IMR-90 (cell line): ENCODE data around the gene TMEM52. TPM values are rescaled to one million over a fixed set of nuclear protein-coding genes. Genes with fewer than 3 reads are reported as not detected.

ENCODE experiments used
- ATAC-seq: fragments of 200-7000 bp; cut with Tn5 transposase; 2 replicates; pipeline ENCODE4 v1.9.1; 2020; ENCODE audit warnings: low read depth, mild to moderate bottlenecking, moderate library complexity
- BruUV-seq: library from RNA; stranded (reverse); fragments of 400-500 nt; replicated peaks from 2 replicates; lab custom pipeline; 2021; lab: Mats Ljungman, UMichigan
- CTCF ChIA-PET: fragments of 300-600 bp; formaldehyde crosslinking; extraction: SDS; loops from one replicate; lab custom pipeline; 2021; ENCODE audit warnings: antibody characterized with exemption; lab: Yijun Ruan, JAX
- POLR2A ChIA-PET: fragments of 300-600 bp; sonication (Branson Sonifier 250); formaldehyde crosslinking; loops from one replicate; lab custom pipeline; 2022; ENCODE audit warnings: antibody characterized with exemption; ENCODE audit not compliant: unreplicated experiment; lab: Charles Lee
- DNase-seq: peaks from one replicate; pipeline ENCODE4 v3.0.0; 2013
- H2AFZ ChIP-seq: replicated peaks from 2 replicates; pipeline ENCODE3; 2013; ENCODE audit warnings: low read length, mild to moderate bottlenecking; ENCODE audit not compliant: poor library complexity
- H2AK5ac ChIP-seq: 2 replicates; pipeline ENCODE4 v1.6.1; 2013; ENCODE audit warnings: low read depth, low read length, inconsistent platforms
- H2AK9ac ChIP-seq: replicated peaks from 2 replicates; pipeline ENCODE3; 2013; ENCODE audit warnings: mild to moderate bottlenecking, low read depth, low read length, moderate library complexity; ENCODE audit not compliant: poor library complexity
- H2BK120ac ChIP-seq: 2 replicates; pipeline ENCODE4 v1.6.1; 2013; ENCODE audit warnings: low read depth, low read length, inconsistent platforms
- H2BK15ac ChIP-seq: 3 replicates; pipeline ENCODE4 v1.6.1; 2013; ENCODE audit warnings: low read depth, low read length, inconsistent platforms
- H2BK20ac ChIP-seq: 2 replicates; pipeline ENCODE4 v1.6.1; 2013; ENCODE audit warnings: low read depth, mild to moderate bottlenecking, inconsistent platforms, low read length, moderate library complexity
- H2BK5ac ChIP-seq: 2 replicates; pipeline ENCODE4 v1.6.1; 2013; ENCODE audit warnings: mild to moderate bottlenecking, low read depth, low read length, inconsistent platforms; ENCODE audit not compliant: poor library complexity, severe bottlenecking
- H3K14ac ChIP-seq: replicated peaks from 2 replicates; pipeline ENCODE4 v1.6.1; 2013; ENCODE audit warnings: low read depth, low read length, inconsistent platforms
- H3K18ac ChIP-seq: 2 replicates; pipeline ENCODE4 v1.6.1; 2013; ENCODE audit warnings: low read depth, low read length, control low read depth
- H3K23ac ChIP-seq: 2 replicates; pipeline ENCODE4 v1.6.1; 2013; ENCODE audit warnings: low read depth, low read length, inconsistent platforms
- H3K27ac ChIP-seq: 2 replicates; pipeline ENCODE4 v1.5.1; 2013; ENCODE audit warnings: mild to moderate bottlenecking, control low read depth, low read length; ENCODE audit not compliant: insufficient read depth
- H3K27me3 ChIP-seq: 2 replicates; pipeline ENCODE4 v1.6.1; 2013; ENCODE audit warnings: low read length; ENCODE audit not compliant: control insufficient read depth, insufficient read depth
- H3K36me3 ChIP-seq: 2 replicates; pipeline ENCODE4 v1.6.1; 2013; ENCODE audit warnings: low read length, mixed read lengths; ENCODE audit not compliant: control insufficient read depth, insufficient read depth
- H3K4ac ChIP-seq: 2 replicates; pipeline ENCODE4 v1.6.1; 2013; ENCODE audit warnings: low read depth, low read length, inconsistent platforms
- H3K4me1 ChIP-seq: 2 replicates; pipeline ENCODE4 v1.6.1; 2013; ENCODE audit warnings: low read length, mixed read lengths; ENCODE audit not compliant: control insufficient read depth, insufficient read depth
- H3K4me2 ChIP-seq: 2 replicates; pipeline ENCODE4 v1.6.1; 2013; ENCODE audit warnings: low read depth, mild to moderate bottlenecking, control low read depth, low read length, moderate library complexity
- H3K4me3 ChIP-seq: 2 replicates; pipeline ENCODE4 v1.5.1; 2013; ENCODE audit warnings: low read depth, mild to moderate bottlenecking, control low read depth, low read length, moderate library complexity; ENCODE audit not compliant: insufficient read depth
- H3K56ac ChIP-seq: 2 replicates; pipeline ENCODE4 v1.6.1; 2013; ENCODE audit warnings: low read length, inconsistent platforms; ENCODE audit not compliant: insufficient read depth; ENCODE audit errors: extremely low read depth
- H3K79me1 ChIP-seq, 2 experiments: 2 replicates each; pipeline ENCODE4 v1.6.1; 2013; ENCODE audit warnings: low read length in 2 of 2, inconsistent platforms in 1 of 2, low read depth in 1 of 2
- H3K9ac ChIP-seq: 2 replicates; pipeline ENCODE4 v1.6.1; 2013; ENCODE audit warnings: low read depth, low read length, control low read depth
- H3K9me1 ChIP-seq: 2 replicates; pipeline ENCODE4 v1.6.1; 2013; ENCODE audit warnings: low read length, inconsistent platforms; ENCODE audit not compliant: insufficient read depth
- H3K9me3 ChIP-seq: 2 replicates; pipeline ENCODE4 v1.6.1; 2013; ENCODE audit warnings: low read length; ENCODE audit not compliant: control insufficient read depth, insufficient read depth
- H4K20me1 ChIP-seq: 2 replicates; pipeline ENCODE4 v1.6.1; 2013; ENCODE audit warnings: low read length, inconsistent platforms; ENCODE audit not compliant: insufficient read depth
- H4K5ac ChIP-seq: 2 replicates; pipeline ENCODE4 v1.6.1; 2013; ENCODE audit warnings: mild to moderate bottlenecking, low read depth, low read length, control low read depth
- H4K8ac ChIP-seq, 2 experiments: 2 replicates each; pipeline ENCODE4 v1.6.1; 2013; ENCODE audit warnings: low read depth in 2 of 2, low read length in 2 of 2, control low read depth in 1 of 2, inconsistent platforms in 1 of 2
- H4K91ac ChIP-seq: 2 replicates; pipeline ENCODE4 v1.6.1; 2013; ENCODE audit warnings: low read depth, low read length, inconsistent platforms; ENCODE audit not compliant: insufficient read depth
- BHLHE40 ChIP-seq: fragments of 150-350 bp; IDR thresholded peaks from 2 replicates; pipeline ENCODE4 v1.6.1; 2016; ENCODE audit warnings: mild to moderate bottlenecking, low read depth, low read length
- CEBPB ChIP-seq: IDR thresholded peaks from 2 replicates; pipeline ENCODE4 v1.6.1; 2012; ENCODE audit warnings: low read depth, low read length, improper control_type of control experiment
- CHD1 ChIP-seq: IDR thresholded peaks from 2 replicates; pipeline ENCODE4 v1.6.1; 2012; ENCODE audit warnings: low read depth, low read length, improper control_type of control experiment
- CTCF ChIP-seq: conservative IDR thresholded peaks from 2 replicates; pipeline ENCODE4 v1.5.1; 2012; ENCODE audit warnings: mild to moderate bottlenecking, low read depth, low read length, improper control_type of control experiment
- ELK1 ChIP-seq: fragments of 150-350 bp; IDR thresholded peaks from 2 replicates; pipeline ENCODE4 v1.6.1; 2016; ENCODE audit warnings: low read depth, mild to moderate bottlenecking, low read length, moderate library complexity, borderline replicate concordance
- FOS ChIP-seq: fragments of 150-350 bp; IDR thresholded peaks from 2 replicates; pipeline ENCODE4 v1.6.1; 2016; ENCODE audit warnings: low read depth, low read length
- MAFK ChIP-seq: IDR thresholded peaks from 2 replicates; pipeline ENCODE4 v1.6.1; 2012; ENCODE audit warnings: low read depth, low read length, improper control_type of control experiment
- MAZ ChIP-seq: IDR thresholded peaks from 2 replicates; pipeline ENCODE4 v1.6.1; 2012; ENCODE audit warnings: low read depth, mild to moderate bottlenecking, low read length, improper control_type of control experiment, moderate library complexity, borderline replicate concordance
- MXI1 ChIP-seq: IDR thresholded peaks from 2 replicates; pipeline ENCODE4 v1.6.1; 2012; ENCODE audit warnings: low read depth, mild to moderate bottlenecking, low read length, moderate library complexity, borderline replicate concordance
- NFE2L2 ChIP-seq: fragments of 150-350 bp; IDR thresholded peaks from 2 replicates; pipeline ENCODE4 v1.6.1; 2016; ENCODE audit warnings: low read depth, mild to moderate bottlenecking, low read length
- POLR2A ChIP-seq: IDR thresholded peaks from 2 replicates; pipeline ENCODE4 v1.6.1; 2012; ENCODE audit warnings: mild to moderate bottlenecking, low read depth, low read length
- RAD21 ChIP-seq: IDR thresholded peaks from 2 replicates; pipeline ENCODE4 v1.6.1; 2012; ENCODE audit warnings: low read length, improper control_type of control experiment
- RFX5 ChIP-seq: IDR thresholded peaks from 2 replicates; pipeline ENCODE4 v1.8.0; 2012; ENCODE audit warnings: low read depth, mild to moderate bottlenecking, low read length, moderate library complexity
- SMC3 ChIP-seq: fragments of 150-350 bp; IDR thresholded peaks from 2 replicates; pipeline ENCODE4 v1.6.1; 2016; ENCODE audit warnings: low read depth, mild to moderate bottlenecking, antibody characterized with exemption, low read length, moderate library complexity
- USF2 ChIP-seq: fragments of 150-350 bp; IDR thresholded peaks from 2 replicates; pipeline ENCODE4 v1.6.1; 2017; ENCODE audit warnings: mild to moderate bottlenecking, antibody characterized with exemption, low read length, low read depth
- WGBS, 2 experiments: methylation state at CpG; one replicate each; pipeline versions ENCODE4 v1.1.5 to v1.1.7; 2013; ENCODE audit warnings: missing lambda C conversion rate in 2 of 2; ENCODE audit not compliant: insufficient read length in 1 of 2; ENCODE audit errors: extremely low coverage in 2 of 2; 5-methylcytosine and 5-hydroxymethylcytosine counted together
- dilution Hi-C: fragments of 300-500 bp; cut with HindIII; formaldehyde crosslinking; loops from one replicate; pipeline ENCODE4 v1.14.3; 2018; ENCODE audit warnings: low sequenced_read_pairs; ENCODE audit not compliant: unreplicated experiment
- in situ Hi-C: fragments of 300-500 bp; cut with MboI; formaldehyde crosslinking; loops from 3 replicates; pipeline ENCODE4 v1.14.3; 2019; ENCODE audit warnings: low sequenced_read_pairs, inconsistent platforms, mixed read lengths
- intact Hi-C: fragments of 100-400 bp; cut with micrococcal nuclease; formaldehyde crosslinking; loops from 2 replicates; pipeline ENCODE4 v1.10.0; 2022
- polyA plus RNA-seq, 3 experiments: library from polyadenylated mRNA; depleted of rRNA; stranded (reverse); fragments of >200 nt; gene quantifications; 2 replicates each; pipeline ENCODE4 v1.2.3, GENCODE V29; 2012; ENCODE audit warnings: low replicate concordance in 1 of 3
- total RNA-seq: library from RNA; depleted of rRNA; stranded (reverse); fragments of >200 nt; gene quantifications from 2 replicates; pipeline ENCODE4 v1.2.3, GENCODE V29; 2012

TMEM52 gene
- total and polyA plus RNA-seq, 2 of the 4 experiments (the other 2 are of a cell fraction) = 0.54 to 1.3 TPM

GRCh38 chr1:1920608-1921458 is 1.8 kb upstream of the TMEM52 start:
- H3K23ac ChIP-seq = no peak overlapping the region
- H3K4me2 ChIP-seq = no peak overlapping the region
- no peaks in the 10 kb centered on the region for H3K36me3 ChIP-seq
- H3K56ac ChIP-seq = no peak overlapping the region
- H2BK20ac ChIP-seq = no peak overlapping the region
- peaks cover 4% of the 10 kb centered on the region; the same call in 1 of the 2 replicates for H3K27me3 ChIP-seq
- no peak overlapping the region for H3K18ac ChIP-seq
- no peaks in the 10 kb centered on the region for H3K9me3 ChIP-seq
- no peak overlapping the region for H3K14ac ChIP-seq
- no peak overlapping the region for H2BK120ac ChIP-seq
- H2BK5ac ChIP-seq = no peak overlapping the region
- WGBS, 2 experiments = 84% methylated on average over 14 of the region's 27 CpGs; no CpG with 5 or more reads in 1 of the 2 experiments
- no peak overlapping the region for H3K9ac ChIP-seq
- no TSS peak for BruUV-seq
- H3K4me1 ChIP-seq = peaks cover 2% of the 10 kb centered on the region; the same call in 1 of the 2 replicates
- CTCF ChIA-PET = no interaction called here
- intact Hi-C loops = no loop called here
- no peak overlapping the region for H3K4ac ChIP-seq
- ATAC-seq (no peak), DNase-seq (no peak)
- TF ChIP-seq CTCF = no peak
- no peak for TF ChIP-seq SMC3
- TF ChIP-seq BHLHE40 = no peak
- TF ChIP-seq NFE2L2 = no peak
- TF ChIP-seq RFX5 = no peak
- no peak for TF ChIP-seq ELK1
- TF ChIP-seq CHD1 = no peak
- no peak for TF ChIP-seq POLR2A
- no peak for TF ChIP-seq MAFK
- TF ChIP-seq USF2 = no peak
- no peak for TF ChIP-seq RAD21
- TF ChIP-seq FOS = no peak
- no peak for TF ChIP-seq MAZ
- no peak for TF ChIP-seq MXI1
- no peak for TF ChIP-seq CEBPB
- dilution Hi-C loops = no loop called here
- H3K9me1 ChIP-seq = peaks cover 4% of the 10 kb centered on the region; the same call in 1 of the 2 replicates
- no peak overlapping the region for H4K8ac ChIP-seq
- no peak overlapping the region for H2AFZ ChIP-seq
- no peaks in the 10 kb centered on the region for H3K79me1 ChIP-seq
- H4K5ac ChIP-seq = no peak overlapping the region
- no peak overlapping the region for H4K91ac ChIP-seq
- no peaks in the 10 kb centered on the region for H4K20me1 ChIP-seq
- peak overlapping the region; percentile 28 for H2AK9ac ChIP-seq
- POLR2A ChIA-PET = no interaction called here
- H2AK5ac ChIP-seq = no peak overlapping the region
- no peak overlapping the region for H2BK15ac ChIP-seq
- in situ Hi-C loops = no loop called here
- H3K27ac ChIP-seq = no peak overlapping the region
- no peak overlapping the region for H3K4me3 ChIP-seq
